ENCODE data around the gene KRTAP19-5.
A peak's percentile ranks its signal among the peaks of the same experiment; 100 is the strongest.

The KRTAP19-5 gene

GRCh38 chr21:30487336-30487735 is 14.6 kb downstream of the KRTAP19-5 start, which contains the start of gene KRTAP19-2:
Gene KRTAP19-2, minus strand, starts transcription at chr21:30487436. Its CDS starts 88 bp downstream, at chr21:30487348.
- no peaks in the 10 kb centered on the region for H3K9me3 ChIP-seq (ENCODE audit: control insufficient read depth, insufficient read depth, low read depth, low read length)
- H3K4me3 ChIP-seq (ENCODE audit: low read depth, low read length): no peak within 1 kb of the TSS
- H3K4me1 ChIP-seq (ENCODE audit: control insufficient read depth, insufficient read depth, low read length): no peaks in the 10 kb centered on the region
- no peaks in the 10 kb centered on the region for H3K36me3 ChIP-seq (ENCODE audit: control insufficient read depth in 2 of 2, insufficient read depth in 1 of 2, low read length in 2 of 2)
- no peak within 1 kb of the TSS for H3K27ac ChIP-seq (ENCODE audit: extremely low read depth, low read depth, low read length)
- CTCF ChIA-PET: no interaction called here
- POLR2A ChIA-PET: no interaction called here
- TF ChIP-seq ZNF48 (tag by site-specific recombination; IDR thresholded peaks at IDR 0.05) (no peak), BCL11A (tag by site-specific recombination; IDR thresholded peaks at IDR 0.05; ENCODE audit: low read depth) (no peak), ZNF670 (tag by site-specific recombination; IDR thresholded peaks at IDR 0.05; ENCODE audit: low read depth) (no peak), ZBTB7A (tag by site-specific recombination; IDR thresholded peaks at IDR 0.05; ENCODE audit: low read depth) (no peak), ZBTB1 (tag by site-specific recombination; IDR thresholded peaks at IDR 0.05) (no peak), ZNF629 (tag by site-specific recombination; IDR thresholded peaks at IDR 0.05) (no peak), ZBTB26 (tag by site-specific recombination; optimal IDR thresholded peaks at IDR 0.05) (no peak), ZNF16 (tag by site-specific recombination; IDR thresholded peaks at IDR 0.05; ENCODE audit: low read depth) (no peak)

GRCh38 chr21:30486180-30486579 is 15.8 kb downstream of the KRTAP19-5 start:
- no peak overlapping the region for H3K4me3 ChIP-seq (ENCODE audit: low read depth, low read length)
- no peaks in the 10 kb centered on the region for H3K36me3 ChIP-seq (ENCODE audit: control insufficient read depth in 2 of 2, insufficient read depth in 1 of 2, low read length in 2 of 2)
- H3K4me1 ChIP-seq (ENCODE audit: control insufficient read depth, insufficient read depth, low read length): no peaks in the 10 kb centered on the region
- no peaks in the 10 kb centered on the region for H3K9me3 ChIP-seq (ENCODE audit: control insufficient read depth, insufficient read depth, low read depth, low read length)
- no peak overlapping the region for H3K27ac ChIP-seq (ENCODE audit: extremely low read depth, low read depth, low read length)
- ChIA-PET CTCF (no interaction called here), POLR2A (no interaction called here)
- no peak for TF ChIP-seq ZNF830 (tag by site-specific recombination; IDR thresholded peaks at IDR 0.05; ENCODE audit: low read depth)
- TF ChIP-seq SETDB1 (IDR thresholded peaks at IDR 0.05; ENCODE audit: insufficient read length, low read length): peak; percentile 77
- peak; percentile 16; the same call in 1 of the 2 replicates for TF ChIP-seq TRIM28 (IDR thresholded peaks at IDR 0.05; ENCODE audit: borderline replicate concordance, low read length)
- TF ChIP-seq ZNF585B (tag by site-specific recombination; IDR thresholded peaks at IDR 0.05): peak; percentile 75
- TF ChIP-seq ZNF626 (tag by site-specific recombination; IDR thresholded peaks at IDR 0.05): no peak

- H3K4me3 ChIP-seq (ENCODE audit: low read depth, low read length): no peak overlapping the region
- H3K4me1 ChIP-seq (ENCODE audit: control insufficient read depth, insufficient read depth, low read length): no peaks in the 10 kb centered on the region
- CTCF ChIA-PET: interaction anchor here (0.6 to 1.1 kb wide), 3 partner anchors 10 to 582 kb away, joined by 4 to 6 read pairs (median 4); no protein-coding TSS in a partner anchor
- no peaks in the 10 kb centered on the region for H3K36me3 ChIP-seq (ENCODE audit: control insufficient read depth in 2 of 2, insufficient read depth in 1 of 2, low read length in 2 of 2)
- POLR2A ChIA-PET: no interaction called here
- H3K9me3 ChIP-seq (ENCODE audit: control insufficient read depth, insufficient read depth, low read depth, low read length): no peaks in the 10 kb centered on the region
- H3K27ac ChIP-seq (ENCODE audit: extremely low read depth, low read depth, low read length): no peak overlapping the region
- TF ChIP-seq ZNF292 (tag by site-specific recombination; IDR thresholded peaks at IDR 0.05; ENCODE audit: borderline replicate concordance, low read depth): no peak
- TF ChIP-seq ZNF266 (tag by site-specific recombination; IDR thresholded peaks at IDR 0.05; ENCODE audit: low read depth): no peak
- no peak for TF ChIP-seq ZBTB8A (tag by site-specific recombination; IDR thresholded peaks at IDR 0.05)
- TF ChIP-seq TRIM28 (IDR thresholded peaks at IDR 0.05; ENCODE audit: borderline replicate concordance, low read length): no peak
- TF ChIP-seq ZNF514 (tag by site-specific recombination; IDR thresholded peaks at IDR 0.05): no peak
- no peak for TF ChIP-seq ZNF701 (tag by site-specific recombination; IDR thresholded peaks at IDR 0.05)
- TF ChIP-seq ZNF843 (tag by site-specific recombination; IDR thresholded peaks at IDR 0.05): no peak
- no peak for TF ChIP-seq ZNF214 (tag by site-specific recombination; IDR thresholded peaks at IDR 0.05; ENCODE audit: borderline replicate concordance)
- no peak for TF ChIP-seq HOXA7 (CRISPR knock-in tag; IDR thresholded peaks at IDR 0.05; ENCODE audit: borderline replicate concordance)
- no peak for TF ChIP-seq ZFP41 (tag by site-specific recombination; IDR thresholded peaks at IDR 0.05; ENCODE audit: borderline replicate concordance)
- no peak for TF ChIP-seq OSR2 (tag by site-specific recombination; IDR thresholded peaks at IDR 0.05)
- no peak for TF ChIP-seq SP2 (tag by site-specific recombination; IDR thresholded peaks at IDR 0.05)
- TF ChIP-seq ZNF585B (tag by site-specific recombination; IDR thresholded peaks at IDR 0.05): no peak
- TF ChIP-seq ZFP3 (tag by site-specific recombination; IDR thresholded peaks at IDR 0.05; ENCODE audit: low read depth): no peak
- TF ChIP-seq KLF10 (tag by site-specific recombination; IDR thresholded peaks at IDR 0.05): no peak
- no peak for TF ChIP-seq ZNF114 (tag by site-specific recombination; IDR thresholded peaks at IDR 0.05)
- TF ChIP-seq PRDM2 (tag by site-specific recombination; IDR thresholded peaks at IDR 0.05; ENCODE audit: borderline replicate concordance): no peak
These were observed 19.8 kb downstream of the KRTAP19-5 start for GRCh38 chr21:30482130-30482529.

All from HEK293 (cell line).